ENCODE results near the gene PRR5L. TPM values are rescaled to one million over a fixed set of nuclear protein-coding genes. Genes with fewer than 3 reads are reported as not detected.

PRR5L gene
- total RNA-seq, 2 experiments from 2014 or later = 7.0 to 8.1 TPM

- CTCF ChIA-PET = interaction anchor here (0.8 to 3.7 kb wide), 9 partner anchors 10 to 248 kb away, joined by 3 to 20 read pairs (median 3); partner anchors contain the start of genes PRR5L and TRAF6
- H3K27ac Mint-ChIP-seq = peak overlapping the region; percentile 14
- no peak for ATAC-seq
These were observed 202.6 kb downstream of the PRR5L start for GRCh38 chr11:36498721-36499120.

GRCh38 chr11:36499315-36499714, 203.2 kb downstream of the PRR5L start:
- intact Hi-C loops (cut with micrococcal nuclease) = no loop called here
- H3K27ac Mint-ChIP-seq = peak overlapping the region; percentile 14

More at GRCh38 chr11:36498721-36499120, 202.6 kb downstream of the PRR5L start:
- Mint-ChIP-seq H3K4me1 (ENCODE audit: low read depth) (peaks cover 22% of the 10 kb centered on the region), H3K36me3 (ENCODE audit: low read depth) (peaks cover 32% of the 10 kb centered on the region), H3K27me3 (no peaks in the 10 kb centered on the region), H3K4me3 (no peak overlapping the region), H3K9me3 (no peaks in the 10 kb centered on the region)
- TF ChIP-seq CTCF (IDR thresholded peaks at IDR 0.05) = no peak
- intact Hi-C loops (cut with micrococcal nuclease) = no loop called here
- POLR2A ChIA-PET = no interaction called here
- no peak for DNase-seq

GRCh38 chr11:36500315-36500721, 204.2 kb downstream of the PRR5L start:
- peaks cover 32% of the 10 kb centered on the region for H3K36me3 Mint-ChIP-seq (ENCODE audit: low read depth)
- ATAC-seq (peak; percentile 74), DNase-seq (no peak)
- CTCF ChIA-PET = interaction anchor here (1.1 to 6.5 kb wide), 7 partner anchors 8 to 234 kb away, joined by 3 to 80 read pairs (median 5); partner anchors contain the start of genes COMMD9 and TRAF6
- no peaks in the 10 kb centered on the region for H3K27me3 Mint-ChIP-seq
- H3K27ac Mint-ChIP-seq = peak overlapping the region; percentile 21
- peaks cover 24% of the 10 kb centered on the region for H3K4me1 Mint-ChIP-seq (ENCODE audit: low read depth)
- no peak overlapping the region for H3K4me3 Mint-ChIP-seq
- POLR2A ChIA-PET = interaction anchor here (1.0 kb wide), 1 partner anchor 10 kb away, joined by 3 read pairs; the partner anchor contains the start of gene TRAF6
- intact Hi-C loops (cut with micrococcal nuclease) = no loop called here
- TF ChIP-seq CTCF (IDR thresholded peaks at IDR 0.05) = no peak
- no peaks in the 10 kb centered on the region for H3K9me3 Mint-ChIP-seq

More at GRCh38 chr11:36499315-36499714, 203.2 kb downstream of the PRR5L start:
- TF ChIP-seq CTCF (IDR thresholded peaks at IDR 0.05) = no peak
- no peak overlapping the region for H3K4me3 Mint-ChIP-seq
- no peaks in the 10 kb centered on the region for H3K27me3 Mint-ChIP-seq
- ATAC-seq = no peak
- H3K4me1 Mint-ChIP-seq (ENCODE audit: low read depth) = peaks cover 22% of the 10 kb centered on the region
- ChIA-PET CTCF (interaction anchor here (0.9 to 3.7 kb wide), 6 partner anchors 9 to 247 kb away, joined by 3 to 20 read pairs (median 4); partner anchors contain the start of gene TRAF6), POLR2A (no interaction called here)
- DNase-seq = no peak
- H3K9me3 Mint-ChIP-seq = no peaks in the 10 kb centered on the region
- H3K36me3 Mint-ChIP-seq (ENCODE audit: low read depth) = peaks cover 32% of the 10 kb centered on the region

GRCh38 chr11:36501236-36501635, 205.1 kb downstream of the PRR5L start:
- ATAC-seq = no peak
- Mint-ChIP-seq H3K36me3 (ENCODE audit: low read depth) (peaks cover 29% of the 10 kb centered on the region), H3K4me3 (no peak overlapping the region), H3K9me3 (no peaks in the 10 kb centered on the region), H3K27me3 (no peaks in the 10 kb centered on the region), H3K27ac (no peak overlapping the region), H3K4me1 (ENCODE audit: low read depth) (peaks cover 31% of the 10 kb centered on the region)
- TF ChIP-seq CTCF (IDR thresholded peaks at IDR 0.05) = no peak
- POLR2A ChIA-PET = interaction anchor here (1.0 to 1.4 kb wide), 2 partner anchors 9 to 209 kb away, joined by 3 to 4 read pairs; partner anchors contain the start of gene TRAF6
- intact Hi-C loops (cut with micrococcal nuclease) = no loop called here
- CTCF ChIA-PET = interaction anchor here (0.6 to 6.5 kb wide), 8 partner anchors 9 to 246 kb away, joined by 3 to 80 read pairs (median 4); partner anchors contain the start of genes COMMD9 and TRAF6
- no peak for DNase-seq

- H3K4me3 Mint-ChIP-seq = peak overlapping the region; percentile 95
- H3K4me1 Mint-ChIP-seq (ENCODE audit: low read depth) = peaks cover 28% of the 10 kb centered on the region
- no peak for DNase-seq
- ChIA-PET CTCF (interaction anchor here (0.8 to 3.2 kb wide), 8 partner anchors 9 to 239 kb away, joined by 3 to 32 read pairs (median 10); no protein-coding TSS in a partner anchor), POLR2A (interaction anchor here (0.8 to 1.1 kb wide), 2 partner anchors 20 to 219 kb away, joined by 3 to 4 read pairs; partner anchors contain the start of gene COMMD9)
- ATAC-seq = no peak
- peaks cover 5% of the 10 kb centered on the region for H3K36me3 Mint-ChIP-seq (ENCODE audit: low read depth)
- no peaks in the 10 kb centered on the region for H3K9me3 Mint-ChIP-seq
- no peak for TF ChIP-seq CTCF (IDR thresholded peaks at IDR 0.05)
- peak overlapping the region; percentile 85 for H3K27ac Mint-ChIP-seq
- H3K27me3 Mint-ChIP-seq = no peaks in the 10 kb centered on the region
- intact Hi-C loops (cut with micrococcal nuclease) = no loop called here
These were observed 211.9 kb downstream of the PRR5L start for GRCh38 chr11:36507824-36508489.

All from activated CD8-positive, alpha-beta T cell treated with anti-CD3 and anti-CD28 coated beads for 36 hours (primary cell).